Endothelial cell of umbilical vein (primary cell): Measurements from ENCODE around the gene CUBN. TPM values are rescaled to one million over a fixed set of nuclear protein-coding genes. Genes with fewer than 3 reads are reported as not detected.
A peak's percentile ranks its signal among the peaks of the same experiment; 100 is the strongest.

Source experiments
- BruUV-seq: library from RNA; stranded (reverse); fragments of 400-500 nt; replicated peaks from 2 replicates; lab custom pipeline; 2021; lab: Mats Ljungman, UMichigan
- CTCF ChIA-PET: fragments of 300-600, 350-600 bp; sonication (Branson Sonifier 250); formaldehyde crosslinking; loops from one replicate; lab custom pipeline; 2021; ENCODE audit warnings: antibody characterized with exemption, inconsistent platforms; lab: Charles Lee
- POLR2A ChIA-PET: fragments of 300-600, 350-600 bp; sonication (Branson Sonifier 250); formaldehyde crosslinking; loops from one replicate; lab custom pipeline; 2021; ENCODE audit warnings: antibody characterized with exemption, inconsistent platforms; lab: Charles Lee
- DNase-seq: peaks from one replicate; pipeline ENCODE4 v3.0.0-alpha.2; 2011; ENCODE audit warnings: low read depth, low spot score
- FAIRE-seq: peaks from 2 replicates; lab custom pipeline; 2011; peaks lifted over from hg19 to GRCh38; lab: Jason Lieb, UNC
- H2AFZ ChIP-seq: 2 replicates; pipeline ENCODE4 v1.6.0; 2012; ENCODE audit warnings: low read depth, low read length, control low read depth, inconsistent platforms
- H3K27ac ChIP-seq: 2 replicates; pipeline ENCODE4 v1.5.1; 2011; ENCODE audit warnings: low read depth, mild to moderate bottlenecking, control low read depth, low read length, moderate library complexity; ENCODE audit not compliant: insufficient read depth
- H3K27me3 ChIP-seq, 2 experiments: 2 replicates each; pipeline versions ENCODE4 v1.6.0 to v1.6.1; 2011; ENCODE audit warnings: low read length in 2 of 2, mixed read lengths in 1 of 2; ENCODE audit not compliant: control insufficient read depth in 2 of 2, insufficient read depth in 2 of 2
- H3K36me3 ChIP-seq, 2 experiments: 2 replicates in 1 of 2; 3 replicates in 1 of 2; pipeline ENCODE4 v1.5.1; 2011; ENCODE audit warnings: low read length in 2 of 2, mild to moderate bottlenecking in 1 of 2, moderate library complexity in 1 of 2; ENCODE audit not compliant: control insufficient read depth in 2 of 2, insufficient read depth in 2 of 2; ENCODE audit errors: extremely low read depth in 1 of 2
- H3K4me1 ChIP-seq: 3 replicates; pipeline ENCODE4 v1.5.1; 2011; ENCODE audit warnings: mild to moderate bottlenecking, low read length; ENCODE audit not compliant: control insufficient read depth, insufficient read depth; ENCODE audit errors: extremely low read depth
- H3K4me2 ChIP-seq: 2 replicates; pipeline ENCODE4 v1.6.1; 2011; ENCODE audit warnings: low read length, control low read depth, mixed read lengths; ENCODE audit not compliant: insufficient read depth
- H3K4me3 ChIP-seq, 3 experiments: fragments of 200-600 bp in 1 of 3; sonication (generic), shearing (Covaris generic) in 1 of 3; replicated peaks in 1 of 3; 2 replicates each; pipeline ENCODE4 v1.5.1; 2011 to 2016; ENCODE audit warnings: control low read depth in 3 of 3, low read length in 3 of 3, mild to moderate bottlenecking in 2 of 3, inconsistent platforms in 1 of 3, low read depth in 1 of 3, moderate library complexity in 1 of 3; ENCODE audit not compliant: insufficient read depth in 1 of 3
- H3K79me2 ChIP-seq: 2 replicates; pipeline ENCODE4 v1.6.0; 2012; ENCODE audit warnings: low read length, inconsistent platforms; ENCODE audit not compliant: control insufficient read depth, insufficient read depth
- H3K9ac ChIP-seq: replicated peaks from 2 replicates; pipeline ENCODE3; 2011; ENCODE audit warnings: low read length, control low read depth; ENCODE audit not compliant: insufficient read depth; ENCODE audit errors: extremely low read depth
- H3K9me1 ChIP-seq: replicated peaks from 3 replicates; pipeline ENCODE4 v1.6.0; 2011; ENCODE audit warnings: mild to moderate bottlenecking, low read length; ENCODE audit not compliant: control insufficient read depth, insufficient read depth; ENCODE audit errors: extremely low read depth
- H3K9me3 ChIP-seq: replicated peaks from 2 replicates; pipeline ENCODE4 v1.5.1; 2012; ENCODE audit warnings: low read length, inconsistent platforms; ENCODE audit not compliant: control insufficient read depth, insufficient read depth
- H4K20me1 ChIP-seq: replicated peaks from 2 replicates; pipeline ENCODE3; 2011; ENCODE audit warnings: mild to moderate bottlenecking, low read length; ENCODE audit not compliant: control insufficient read depth, insufficient read depth; ENCODE audit errors: extremely low read depth
- EZH2 ChIP-seq: IDR thresholded peaks from 2 replicates; pipeline ENCODE4 v1.6.1; 2012; ENCODE audit warnings: borderline replicate concordance, low read depth, mild to moderate bottlenecking, moderate library complexity, low read length, inconsistent platforms; ENCODE audit not compliant: severe bottlenecking
- FOS ChIP-seq: IDR thresholded peaks from 2 replicates; pipeline ENCODE4 v1.6.1; 2011; ENCODE audit warnings: mild to moderate bottlenecking, low read length, moderate library complexity, borderline replicate concordance; ENCODE audit not compliant: insufficient read depth
- GATA2 ChIP-seq: IDR thresholded peaks from 2 replicates; pipeline ENCODE4 v1.7.0; 2011; ENCODE audit warnings: low read depth, mild to moderate bottlenecking, moderate library complexity, mixed read lengths, low read length; ENCODE audit not compliant: insufficient read length, insufficient read depth
- JUN ChIP-seq: IDR thresholded peaks from 2 replicates; pipeline ENCODE4 v1.6.1; 2011; ENCODE audit warnings: borderline replicate concordance, low read depth; ENCODE audit not compliant: insufficient read length, insufficient read depth
- dilution Hi-C: fragments of 300-500 bp; cut with MboI; formaldehyde crosslinking; loops from one replicate; pipeline ENCODE4 v1.15.0; 2019; ENCODE audit warnings: low sequenced_read_pairs; ENCODE audit not compliant: extremely low pct_ligation_motif_present
- intact Hi-C: fragments of 100-400 bp; cut with micrococcal nuclease; formaldehyde crosslinking; loops from one replicate; pipeline ENCODE4 v1.10.0; 2022
- polyA plus RNA-seq, 4 experiments: library from polyadenylated mRNA; depleted of rRNA in 3 of 4; stranded (reverse) in 3 of 4; unstranded in 1 of 4; fragments of >200 nt; gene quantifications; 2 replicates each; pipeline versions ENCODE4 v1.2.1 to v1.2.3, GENCODE V29; 2011 to 2012; ENCODE audit warnings: missing spikeins in 1 of 4
- total RNA-seq: library from RNA; stranded (reverse); gene quantifications from 2 replicates; pipeline ENCODE4 v1.2.3, GENCODE V29; 2021
- TF ChIP-seq, protein P1 (sequence below), 2 donors: IDR thresholded peaks; 1 replicate in 1 of 2; 2 replicates in 1 of 2; pipeline ENCODE4 v1.5.1; 2011; ENCODE audit warnings: low read length in 2 of 2, mild to moderate bottlenecking in 2 of 2, moderate library complexity in 2 of 2, control low read depth in 1 of 2, inconsistent platforms in 1 of 2, low read depth in 1 of 2; ENCODE audit not compliant: insufficient read depth in 1 of 2; ENCODE audit errors: extremely low read depth in 1 of 2
- TF ChIP-seq, protein P2 (sequence below): IDR thresholded peaks from 2 replicates; pipeline ENCODE4 v1.6.1; 2011; ENCODE audit not compliant: insufficient read depth, insufficient read length

CUBN gene
- total and polyA plus RNA-seq, 2 donors (not counting 3 experiments of a cell fraction or from before 2014, with no cell fraction given) = 2.7 to 4.6 TPM

DNA sequence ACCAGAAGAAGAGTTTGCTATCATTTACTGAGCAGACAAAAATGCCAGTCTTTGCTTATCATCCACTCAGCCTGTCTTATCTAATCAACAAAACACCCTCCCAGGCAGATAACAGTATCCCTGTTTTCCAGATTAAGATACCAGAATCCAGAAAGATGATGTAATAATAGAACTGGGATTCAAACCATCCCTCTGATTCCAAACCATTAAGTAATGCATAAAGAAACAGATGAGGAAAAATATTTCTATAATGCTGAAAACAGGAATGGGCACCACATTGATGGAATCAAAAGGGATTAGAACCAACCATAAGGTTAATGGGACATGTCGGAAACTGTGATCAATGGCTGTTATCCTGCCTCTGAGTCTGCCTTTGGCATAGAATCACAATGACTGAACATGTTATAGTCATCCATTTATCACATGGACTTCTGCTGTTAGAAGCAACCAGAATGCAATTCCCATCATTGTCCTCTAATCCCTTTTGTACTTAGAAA is 220.3 kb downstream of the CUBN start:
- Histone ChIP-seq H2AFZ (peak overlapping the region; percentile 75), H3K4me3 (no peak overlapping the region), H3K27me3 (no peaks in the 10 kb centered on the region), H3K27ac (peak overlapping the region; percentile 82), H3K36me3 (no peaks in the 10 kb centered on the region), H3K9ac (no peak overlapping the region), H3K4me1 (peaks cover 20% of the 10 kb centered on the region), H3K79me2 (no peaks in the 10 kb centered on the region), H4K20me1 (no peaks in the 10 kb centered on the region), H3K9me1 (no peaks in the 10 kb centered on the region), H3K9me3 (no peaks in the 10 kb centered on the region), H3K4me2 (no peak overlapping the region)
- intact Hi-C loops (no loop called here), dilution Hi-C loops (no loop called here)
- no TSS peak for BruUV-seq
- TF ChIP-seq FOS (no peak), GATA2 (peak; percentile 20)
- CTCF ChIA-PET = no interaction called here
- no peak for FAIRE-seq
- POLR2A ChIA-PET = no interaction called here
- peak; percentile 38 for DNase-seq

DNA sequence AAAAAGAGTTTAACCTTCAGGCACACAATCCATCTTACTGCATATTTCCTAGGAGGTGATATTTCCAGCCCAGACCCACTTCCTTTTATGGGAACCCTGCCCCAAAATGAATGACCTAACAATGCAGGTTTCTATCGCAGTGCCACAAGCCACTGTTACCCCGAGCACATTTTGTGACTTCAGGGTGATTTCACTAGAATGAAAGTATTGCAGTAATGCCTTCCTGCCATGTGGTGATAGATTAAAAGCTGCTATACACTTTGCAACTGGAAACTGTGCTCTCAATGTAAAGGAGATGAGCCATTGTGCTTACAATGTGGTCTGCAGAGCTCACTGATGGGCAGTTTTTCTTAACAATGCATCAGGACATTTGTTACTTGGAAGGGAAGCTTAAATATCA is 221.9 kb downstream of the CUBN start:
- DNase-seq (no peak), FAIRE-seq (no peak)
- Histone ChIP-seq H3K9me3 (no peaks in the 10 kb centered on the region), H4K20me1 (no peaks in the 10 kb centered on the region), H3K4me1 (peaks cover 20% of the 10 kb centered on the region), H3K27me3 (no peaks in the 10 kb centered on the region), H3K4me2 (no peak overlapping the region), H3K9ac (no peak overlapping the region), H3K36me3 (no peaks in the 10 kb centered on the region), H3K9me1 (no peaks in the 10 kb centered on the region), H3K27ac (no peak overlapping the region), H3K4me3 (no peak overlapping the region), H2AFZ (no peak overlapping the region), H3K79me2 (no peaks in the 10 kb centered on the region)
- ChIA-PET POLR2A (no interaction called here), CTCF (interaction anchor here (1.0 kb wide), 1 partner anchor 8 kb away, joined by 3 read pairs; no protein-coding TSS in a partner anchor)
- dilution Hi-C loops (no loop called here), intact Hi-C loops (no loop called here)
- no TSS peak for BruUV-seq
- TF ChIP-seq GATA2 (no peak), EZH2 (no peak), FOS (no peak), JUN (no peak)
- TF ChIP-seq, protein P1, sequence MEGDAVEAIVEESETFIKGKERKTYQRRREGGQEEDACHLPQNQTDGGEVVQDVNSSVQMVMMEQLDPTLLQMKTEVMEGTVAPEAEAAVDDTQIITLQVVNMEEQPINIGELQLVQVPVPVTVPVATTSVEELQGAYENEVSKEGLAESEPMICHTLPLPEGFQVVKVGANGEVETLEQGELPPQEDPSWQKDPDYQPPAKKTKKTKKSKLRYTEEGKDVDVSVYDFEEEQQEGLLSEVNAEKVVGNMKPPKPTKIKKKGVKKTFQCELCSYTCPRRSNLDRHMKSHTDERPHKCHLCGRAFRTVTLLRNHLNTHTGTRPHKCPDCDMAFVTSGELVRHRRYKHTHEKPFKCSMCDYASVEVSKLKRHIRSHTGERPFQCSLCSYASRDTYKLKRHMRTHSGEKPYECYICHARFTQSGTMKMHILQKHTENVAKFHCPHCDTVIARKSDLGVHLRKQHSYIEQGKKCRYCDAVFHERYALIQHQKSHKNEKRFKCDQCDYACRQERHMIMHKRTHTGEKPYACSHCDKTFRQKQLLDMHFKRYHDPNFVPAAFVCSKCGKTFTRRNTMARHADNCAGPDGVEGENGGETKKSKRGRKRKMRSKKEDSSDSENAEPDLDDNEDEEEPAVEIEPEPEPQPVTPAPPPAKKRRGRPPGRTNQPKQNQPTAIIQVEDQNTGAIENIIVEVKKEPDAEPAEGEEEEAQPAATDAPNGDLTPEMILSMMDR (IDR thresholded peaks at IDR 0.05; ENCODE audit: extremely low read depth in 1 of 2, insufficient read depth in 1 of 2, low read depth in 1 of 2, low read length in 2 of 2) = no peak
- TF ChIP-seq, protein P2, sequence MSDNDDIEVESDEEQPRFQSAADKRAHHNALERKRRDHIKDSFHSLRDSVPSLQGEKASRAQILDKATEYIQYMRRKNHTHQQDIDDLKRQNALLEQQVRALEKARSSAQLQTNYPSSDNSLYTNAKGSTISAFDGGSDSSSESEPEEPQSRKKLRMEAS = no peak
